ENCODE data around the gene CAPN5.

CAPN5 gene

DNA sequence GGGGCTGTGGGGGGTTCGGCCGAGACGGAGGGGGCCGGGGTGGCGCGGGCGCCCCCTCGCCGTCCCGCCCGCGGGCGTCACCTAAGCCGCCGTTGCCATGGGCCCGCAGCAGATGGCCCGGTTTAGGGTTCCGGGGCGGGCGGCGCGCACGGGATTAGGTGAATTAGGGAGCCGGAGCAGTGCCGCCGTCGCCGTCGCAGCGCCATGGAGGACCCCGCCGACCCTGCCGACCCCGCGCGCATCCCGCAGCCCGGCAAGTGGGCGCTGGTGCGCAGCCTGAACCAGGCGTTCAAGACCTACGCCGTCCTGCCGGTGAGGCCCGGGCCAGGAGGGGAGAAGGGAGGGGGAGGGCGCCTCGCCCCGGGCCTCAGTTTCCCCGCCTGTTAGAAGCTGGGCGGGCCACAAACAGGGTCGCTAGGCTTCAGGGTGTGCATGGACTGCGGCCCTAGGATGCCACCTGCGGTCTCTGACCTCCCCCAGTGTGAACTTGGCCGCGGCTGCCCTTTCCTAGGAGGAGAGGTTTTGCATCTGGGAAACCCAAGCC lies 71.4 kb downstream of the CAPN5 start:
- no peak for DNase-seq

DNA sequence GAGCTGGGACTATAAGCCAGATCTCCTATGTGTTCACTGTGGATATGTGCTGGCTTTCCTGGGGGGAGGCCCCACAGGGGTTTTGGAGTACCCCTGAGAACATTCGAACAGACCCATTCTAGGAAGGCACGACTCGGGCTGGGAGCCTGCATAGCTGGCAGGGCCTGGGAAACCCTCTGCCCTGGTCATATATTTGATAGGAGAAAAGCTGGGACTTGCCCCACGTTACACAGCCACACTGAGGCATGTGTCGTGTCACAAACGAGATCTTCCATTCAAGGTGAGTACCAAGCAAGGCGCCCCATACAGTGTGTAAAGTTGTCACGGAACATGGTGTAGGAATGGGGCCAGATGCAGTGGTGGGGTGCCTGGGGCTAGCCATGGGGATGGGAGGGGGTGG lies 72.4 kb downstream of the CAPN5 start:
- no peak for DNase-seq

DNA sequence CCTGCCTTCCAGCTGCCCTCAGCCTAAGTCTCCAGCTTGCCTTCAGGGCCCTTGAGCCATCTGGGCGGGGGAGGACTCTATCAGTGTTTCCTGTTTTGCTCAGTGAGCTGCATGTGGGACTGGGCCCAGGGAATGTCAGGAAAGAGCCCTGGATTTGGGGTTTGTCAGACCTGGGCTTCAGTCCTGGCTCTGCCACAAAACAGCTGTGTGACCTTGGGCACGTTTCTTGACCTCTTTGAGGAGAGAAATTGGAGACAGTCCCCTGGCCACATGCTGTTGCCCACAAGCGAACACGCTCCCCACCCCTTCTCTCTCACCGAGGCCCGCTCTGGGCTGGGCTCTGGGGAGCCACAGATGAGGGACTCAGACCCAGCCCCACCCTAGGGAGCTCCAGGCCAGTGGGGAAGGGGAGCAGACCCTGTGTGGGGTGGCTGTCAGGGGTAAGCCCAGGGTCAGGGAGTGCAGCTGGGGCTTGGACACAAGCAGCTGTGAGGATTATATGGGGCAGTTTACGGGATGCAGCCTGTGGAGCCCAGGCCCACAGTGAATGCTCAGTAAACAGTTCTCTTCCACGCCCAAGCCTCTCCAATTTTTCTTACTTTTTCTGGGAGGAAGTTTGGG lies 73.6 kb downstream of the CAPN5 start:
- DNase-seq, result no peak

DNA sequence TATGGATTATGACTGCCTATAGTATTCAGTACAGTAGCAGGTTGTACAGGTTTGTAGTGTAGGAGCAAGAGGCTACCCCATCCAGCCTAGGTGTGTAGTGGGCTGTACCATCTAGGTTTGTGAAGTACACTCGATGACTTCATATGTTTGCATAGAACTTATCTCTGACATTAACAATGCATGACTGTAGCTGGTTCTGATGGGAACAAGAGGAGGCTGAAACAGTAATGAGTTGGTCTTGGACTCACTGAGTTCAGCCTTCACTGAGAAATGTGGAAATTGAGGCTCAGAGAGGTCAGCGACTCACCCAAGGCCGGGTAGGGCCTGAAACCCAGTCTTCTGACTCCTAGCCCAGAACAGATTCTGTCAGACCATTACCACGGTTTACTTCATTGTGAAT lies 74.3 kb downstream of the CAPN5 start:
- DNase-seq, result no peak

DNA sequence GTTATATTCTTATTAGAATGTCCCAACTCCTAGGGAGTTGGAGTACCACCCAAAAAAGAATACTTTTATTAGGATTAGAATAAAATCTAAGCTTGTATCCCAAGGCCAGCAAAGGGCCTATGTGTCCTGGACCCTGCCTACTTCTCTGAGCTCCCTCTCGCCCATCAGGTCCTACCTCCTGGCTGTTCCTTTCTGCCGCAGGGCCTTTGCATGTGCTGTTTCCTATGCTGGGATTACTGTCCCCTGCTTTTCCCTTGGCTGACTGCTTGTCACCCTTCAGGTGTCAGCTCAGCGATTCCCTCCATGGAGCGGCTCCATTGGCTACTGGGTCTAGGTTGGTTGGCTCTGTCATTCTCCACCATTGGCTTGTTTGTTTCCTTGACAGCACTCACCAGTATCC lies 74.7 kb downstream of the CAPN5 start:
- no peak for DNase-seq

DNA sequence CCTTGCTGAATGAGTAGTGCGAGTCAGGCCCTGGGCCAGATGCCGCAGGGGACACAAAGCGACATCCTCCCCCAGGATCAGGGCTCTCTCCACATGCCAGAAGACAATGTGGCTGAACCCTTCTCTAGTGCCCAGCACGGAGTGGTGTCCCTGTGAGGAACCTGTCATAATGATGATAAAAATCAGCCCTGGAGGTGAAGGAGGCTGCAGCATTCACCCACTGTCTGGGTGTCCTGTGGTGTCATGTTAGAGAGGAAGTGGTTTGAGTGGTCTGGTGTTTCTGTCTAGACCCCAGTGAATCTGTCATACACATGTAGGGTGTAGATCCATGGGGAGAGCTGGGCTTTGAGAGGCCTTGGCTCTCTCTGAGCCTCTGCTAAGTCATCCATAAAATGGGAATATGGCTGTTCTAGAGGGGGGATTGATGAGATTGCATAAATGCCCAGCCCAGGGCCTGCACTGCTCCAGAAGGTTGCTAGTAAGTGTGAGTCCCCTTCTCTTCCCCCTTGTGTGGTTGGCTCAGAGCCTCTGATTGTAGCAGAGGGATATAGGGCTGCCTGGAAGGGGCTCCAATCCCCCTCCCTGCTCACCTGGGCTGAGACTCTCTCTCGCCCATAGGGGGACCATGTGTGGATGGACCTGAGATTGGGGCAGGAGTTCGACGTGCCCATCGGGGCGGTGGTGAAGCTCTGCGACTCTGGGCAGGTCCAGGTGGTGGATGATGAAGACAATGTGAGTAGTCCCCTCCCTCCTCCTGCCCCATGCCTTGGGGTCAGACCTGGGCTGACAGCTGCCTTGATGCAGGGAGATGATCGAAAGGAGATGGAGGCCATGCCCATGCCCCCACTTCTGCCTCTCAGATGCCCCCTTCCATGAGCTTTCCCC lies 75.6 kb downstream of the CAPN5 start:
- DNase-seq, result no peak

DNA sequence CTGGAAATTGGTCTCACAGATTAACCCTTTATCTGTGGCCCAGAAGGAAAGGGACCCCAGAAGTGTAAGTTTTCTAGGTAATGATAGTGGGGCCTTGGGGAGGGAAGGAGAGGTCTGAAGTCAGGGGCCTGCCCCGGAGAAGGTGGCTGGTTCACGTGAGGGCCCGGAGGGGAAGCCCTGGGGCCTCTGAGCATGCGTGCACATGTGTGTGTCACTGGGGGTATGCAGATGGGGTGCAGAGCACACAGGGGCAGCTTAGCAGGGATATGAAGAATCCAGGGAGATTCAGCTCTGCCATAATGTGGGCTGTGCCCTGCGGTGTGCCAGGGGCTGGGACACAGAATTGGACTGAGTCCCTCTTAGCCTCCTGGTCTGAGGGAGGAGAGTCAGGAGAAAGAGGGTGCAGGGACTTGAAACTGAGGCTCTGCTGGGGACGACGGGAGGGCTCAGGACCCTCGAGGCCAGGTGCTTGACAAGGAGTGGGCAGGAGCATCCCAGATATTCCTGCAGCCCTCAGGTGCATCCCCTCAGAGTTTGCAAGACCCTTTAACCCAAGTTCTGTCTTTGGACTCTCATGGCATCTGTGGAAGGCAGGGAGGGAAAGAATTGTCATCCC lies 76.7 kb downstream of the CAPN5 start:
- DNase-seq, result no peak

DNA sequence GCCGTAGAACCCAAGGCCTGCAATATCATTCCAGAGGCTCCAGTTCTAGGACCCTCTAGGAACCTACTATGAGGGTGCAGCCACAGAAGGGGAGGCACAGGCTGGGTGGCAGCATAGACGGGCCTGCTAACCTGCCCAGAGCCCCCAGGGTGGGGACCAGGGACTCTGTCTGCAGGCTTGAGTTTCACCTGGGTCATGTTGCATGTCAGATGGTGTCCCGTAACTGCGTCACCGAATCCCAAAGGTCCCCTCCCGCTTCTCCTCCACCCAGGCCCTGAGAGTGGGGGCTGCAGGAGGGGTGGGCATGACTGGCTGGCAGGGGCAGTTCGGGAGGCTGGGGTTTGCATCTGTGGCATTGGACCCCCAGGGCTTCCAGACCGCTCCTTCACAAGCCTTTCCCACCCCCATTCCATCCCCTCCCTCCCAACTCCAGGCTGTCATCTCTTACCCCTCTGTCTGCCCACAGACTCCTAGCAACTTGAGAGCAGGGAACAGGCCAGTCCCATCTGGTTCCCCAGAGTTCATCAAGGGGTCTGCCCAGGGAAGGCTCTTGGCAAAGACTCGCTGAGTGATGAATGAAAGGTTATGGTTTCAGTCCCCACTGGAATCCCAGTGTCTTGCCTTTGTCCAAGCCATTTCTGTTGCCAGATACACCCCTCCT lies 77.6 kb downstream of the CAPN5 start:
- DNase-seq, result no peak

DNA sequence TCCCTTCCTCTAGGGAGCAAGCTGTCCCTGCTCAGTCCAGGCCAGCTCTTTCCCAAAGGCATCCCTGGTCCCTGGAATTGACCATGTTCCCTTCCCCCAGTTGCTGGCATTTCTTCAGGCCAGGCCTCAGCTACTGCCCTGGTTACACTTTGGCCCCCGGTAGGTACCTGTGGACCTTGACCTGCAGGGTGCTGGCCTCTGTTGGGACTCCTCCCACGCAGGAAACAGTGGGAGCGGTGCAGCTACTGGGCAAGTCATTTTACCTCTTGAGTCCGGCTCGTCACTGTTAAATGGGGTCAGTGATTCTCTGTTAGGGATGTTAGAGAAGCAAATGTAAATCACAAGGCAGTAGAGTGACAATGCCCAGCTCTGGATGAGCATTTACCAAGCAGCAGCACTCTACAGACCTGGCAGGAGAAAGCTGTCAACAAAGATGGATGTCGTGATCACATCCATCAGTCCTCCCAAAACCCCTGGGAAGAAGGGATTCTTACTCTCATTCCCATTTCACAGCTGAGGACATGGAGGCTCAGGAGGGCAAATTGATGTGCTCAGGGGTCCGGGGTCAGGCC lies 78.2 kb downstream of the CAPN5 start:
- no peak for DNase-seq

DNA sequence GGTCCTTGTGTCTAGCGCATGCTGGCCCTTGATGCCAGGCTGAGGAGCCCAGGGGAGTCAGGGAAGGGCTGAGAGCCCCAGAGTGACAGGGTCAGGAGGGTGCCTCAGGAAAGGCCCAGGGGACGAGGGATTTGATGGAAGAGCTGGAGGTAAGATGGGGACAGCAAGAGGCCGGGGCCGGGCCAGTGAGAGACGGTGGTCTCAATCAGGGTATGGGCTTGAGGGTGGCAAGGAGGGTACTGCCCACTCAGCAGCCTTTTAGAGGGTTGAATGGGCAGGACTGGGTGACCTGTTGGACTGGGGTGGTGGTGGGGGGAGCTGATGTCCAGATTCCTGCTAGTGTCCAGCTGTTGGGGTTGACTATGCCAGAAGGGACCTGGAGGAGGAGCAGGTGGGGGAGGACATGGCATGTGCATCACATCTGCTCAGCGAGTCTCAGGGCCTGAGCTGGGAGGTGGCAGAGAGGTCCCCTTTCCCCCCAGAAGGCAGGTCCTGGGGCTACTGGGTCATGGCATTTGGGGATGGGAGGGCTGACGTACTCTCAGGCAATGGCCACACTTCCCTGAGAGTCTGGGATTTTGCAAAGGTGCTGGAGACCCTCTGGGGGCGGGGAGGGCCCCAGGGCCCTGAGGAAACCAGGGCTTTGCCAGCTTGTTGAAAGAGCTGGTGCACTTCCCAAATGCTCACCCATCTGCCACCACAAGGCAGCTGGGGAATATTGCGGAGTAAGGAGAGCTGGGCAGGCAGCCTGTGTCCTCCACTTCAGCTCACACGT lies 79.7 kb downstream of the CAPN5 start:
- DNase-seq, result no peak

DNA sequence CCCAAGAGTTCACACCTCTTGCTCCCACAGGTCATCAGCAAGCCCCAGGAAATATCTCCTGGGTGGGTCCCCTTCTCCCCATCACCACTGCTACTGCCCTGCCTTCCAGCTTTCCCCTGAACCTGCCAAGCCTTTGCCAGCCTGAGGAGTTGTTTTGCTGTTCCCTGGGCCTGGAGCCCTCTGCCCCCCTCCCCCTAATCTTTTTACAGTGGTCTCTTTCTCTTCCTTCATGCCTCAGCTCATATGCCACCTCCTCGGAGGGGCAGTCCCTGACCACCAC lies 80.2 kb downstream of the CAPN5 start:
- DNase-seq, result no peak

DNA sequence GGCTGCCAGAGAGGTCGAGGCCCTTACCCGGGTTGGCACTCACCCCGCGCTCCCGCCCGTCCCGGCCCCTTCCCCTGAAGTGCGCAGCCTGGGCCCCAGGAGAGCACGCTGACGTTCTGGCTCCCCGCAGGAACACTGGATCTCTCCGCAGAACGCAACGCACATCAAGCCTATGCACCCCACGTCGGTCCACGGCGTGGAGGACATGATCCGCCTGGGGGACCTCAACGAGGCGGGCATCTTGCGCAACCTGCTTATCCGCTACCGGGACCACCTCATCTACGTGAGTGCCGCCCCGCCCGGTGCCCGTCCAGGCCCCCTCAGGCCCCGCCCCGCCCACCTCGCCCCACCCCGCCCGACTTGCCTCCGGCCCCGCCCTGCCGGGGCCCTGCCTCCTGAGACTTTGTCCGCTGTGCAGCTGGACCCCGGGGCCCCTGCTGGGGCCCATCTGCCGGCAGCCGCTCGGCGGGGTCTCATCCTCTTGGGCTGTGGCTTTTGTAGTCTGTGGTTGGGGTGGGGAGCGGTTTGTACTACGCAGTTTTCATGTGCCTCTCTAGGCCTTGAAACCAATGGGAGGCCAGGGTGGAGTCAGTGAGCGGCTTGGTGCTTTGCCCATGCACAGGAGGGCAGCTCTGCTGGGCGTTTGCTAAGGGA lies 81.0 kb downstream of the CAPN5 start:
- no peak for DNase-seq

DNA sequence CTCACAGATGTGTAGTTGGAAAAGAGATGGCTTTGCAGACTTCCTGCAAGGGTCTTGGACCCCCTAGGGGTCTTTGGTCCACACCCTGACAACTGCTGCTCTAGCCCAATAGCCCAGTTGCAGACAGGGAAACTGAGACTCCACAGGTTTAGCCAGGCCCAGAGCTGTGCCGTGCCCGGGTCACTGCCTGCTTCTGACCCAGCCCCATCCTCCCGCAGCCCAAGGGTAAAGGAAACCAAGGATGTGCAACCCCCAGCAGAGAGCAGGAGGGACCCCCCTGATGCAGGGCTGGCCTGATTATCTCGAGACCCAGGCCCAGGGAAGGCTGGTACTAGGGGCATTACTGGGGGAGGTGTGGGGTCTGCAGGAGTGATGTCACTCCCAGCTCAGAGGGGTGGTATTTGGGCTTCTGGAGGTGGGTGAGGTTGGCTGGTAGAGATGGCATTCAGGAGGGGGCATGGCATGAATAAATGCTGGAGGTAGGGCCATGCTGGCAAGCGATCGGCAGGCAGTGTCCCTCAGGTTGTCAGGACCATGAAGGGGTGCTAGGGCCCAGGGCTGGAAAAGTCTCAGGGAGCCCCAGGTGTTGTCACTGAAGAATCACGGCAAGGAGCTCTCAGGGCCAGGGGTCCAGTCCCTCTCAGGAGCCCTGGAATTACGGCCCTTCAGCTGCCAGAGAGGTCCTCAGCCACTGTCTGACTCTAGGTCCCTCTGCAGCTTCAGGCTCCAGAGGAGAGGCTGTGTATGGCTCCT lies 82.4 kb downstream of the CAPN5 start:
- no peak for DNase-seq

DNA sequence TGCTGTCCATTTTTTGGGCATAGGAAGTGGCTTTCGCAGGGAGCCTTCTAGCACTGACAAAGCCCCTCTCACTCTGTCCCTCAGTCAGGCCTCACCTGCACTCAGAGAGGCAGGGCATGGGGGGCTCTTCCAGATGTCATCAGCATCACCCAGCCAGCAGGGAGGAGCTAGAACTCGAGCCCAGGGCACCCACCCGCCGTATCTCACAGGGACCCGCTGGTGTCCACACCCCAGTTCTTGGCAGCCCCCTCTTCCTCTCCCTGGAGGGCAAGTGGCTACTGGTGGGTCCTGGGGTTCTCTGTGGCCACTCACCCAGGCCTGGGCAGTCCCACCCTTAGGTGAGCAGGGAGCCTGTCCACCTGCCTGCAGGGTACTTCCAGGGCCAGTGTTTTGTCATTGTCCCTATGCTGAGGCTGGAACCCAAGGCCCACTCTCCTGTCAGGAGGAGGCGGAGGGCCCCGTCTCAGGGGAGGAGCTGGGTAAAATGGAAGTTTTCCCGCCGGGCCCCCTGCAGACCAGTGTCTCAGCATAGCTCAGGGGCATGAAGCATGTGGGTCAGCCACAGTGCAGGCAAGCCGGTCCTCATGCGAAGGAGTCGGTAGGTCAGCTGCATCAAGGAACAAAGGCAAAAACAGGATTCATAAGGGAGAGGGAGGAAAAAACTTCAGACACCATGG lies 83.1 kb downstream of the CAPN5 start:
- no peak for DNase-seq

DNA sequence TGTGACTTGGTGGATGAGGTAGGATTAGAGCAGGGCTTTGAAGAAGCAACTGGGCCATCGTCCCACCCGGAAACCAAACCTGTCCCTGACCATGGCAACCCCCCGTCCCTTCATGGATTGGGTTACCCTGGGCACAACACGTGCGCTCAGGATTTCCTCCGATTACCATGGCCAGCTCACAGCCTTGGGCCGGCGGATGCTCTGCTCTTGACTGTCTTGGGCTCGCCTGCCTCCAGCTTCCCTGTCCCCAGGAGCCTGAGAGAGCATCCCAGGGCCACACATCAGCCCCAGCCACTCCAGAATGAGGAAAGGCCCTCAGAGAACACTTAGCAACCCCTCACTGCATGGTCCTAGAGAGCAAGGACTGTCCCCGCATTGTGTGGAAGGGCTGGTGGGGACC lies 84.1 kb downstream of the CAPN5 start:
- DNase-seq, result no peak

DNA sequence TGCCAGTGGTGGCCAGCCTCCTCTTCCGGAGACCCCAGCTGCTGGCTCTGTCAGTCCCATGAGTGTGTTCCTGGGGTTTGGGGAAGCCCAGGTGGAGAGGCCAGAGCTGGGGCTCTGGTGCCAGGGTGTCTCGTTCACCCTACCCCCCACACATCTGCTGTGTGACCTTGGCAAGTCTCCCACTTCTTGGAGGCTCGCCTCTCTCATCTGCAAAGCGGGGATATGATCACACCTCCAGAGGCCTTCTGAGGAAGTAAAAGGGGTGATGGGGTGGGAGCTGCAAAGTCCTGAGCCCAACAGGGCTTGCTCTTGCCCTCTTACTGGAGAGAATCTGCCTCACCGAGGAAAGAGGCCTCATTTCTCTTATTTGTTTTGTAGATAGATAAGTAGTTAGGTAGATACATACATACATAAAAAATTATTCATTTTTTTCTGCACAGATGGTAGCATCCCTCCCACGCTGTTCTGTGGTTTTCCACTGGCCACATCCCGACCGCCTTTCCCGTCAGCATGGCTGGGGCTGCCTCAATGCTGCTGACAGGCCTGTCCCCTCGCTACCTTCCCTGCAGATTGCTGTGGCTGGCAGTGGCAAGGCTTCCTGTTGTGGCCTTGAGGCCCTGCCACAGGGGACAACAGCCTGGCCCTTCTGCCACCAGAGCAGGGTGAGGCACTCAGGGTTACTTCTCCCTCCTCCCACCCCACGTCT lies 85.2 kb downstream of the CAPN5 start:
- no peak for DNase-seq

DNA sequence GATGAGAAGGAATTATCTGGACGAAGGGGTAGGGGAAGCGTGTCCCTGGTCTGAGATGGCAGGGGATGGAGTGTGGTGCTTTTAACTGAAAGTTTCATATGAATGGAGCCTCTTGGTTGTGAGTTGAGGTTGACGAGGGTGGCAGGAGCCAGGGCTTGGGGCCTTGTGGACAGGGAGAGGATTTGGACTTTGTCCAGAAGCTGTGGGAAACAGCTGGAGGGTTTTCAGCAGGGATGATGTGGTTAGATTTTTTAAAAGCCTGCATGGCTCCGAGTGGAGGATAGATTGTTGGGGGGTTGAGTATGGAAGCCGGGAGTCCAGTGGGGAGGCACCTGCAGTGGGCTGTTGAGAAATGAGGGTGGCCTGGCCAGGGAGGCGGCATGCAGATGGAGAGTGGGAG lies 86.1 kb downstream of the CAPN5 start:
- no peak for DNase-seq

DNA sequence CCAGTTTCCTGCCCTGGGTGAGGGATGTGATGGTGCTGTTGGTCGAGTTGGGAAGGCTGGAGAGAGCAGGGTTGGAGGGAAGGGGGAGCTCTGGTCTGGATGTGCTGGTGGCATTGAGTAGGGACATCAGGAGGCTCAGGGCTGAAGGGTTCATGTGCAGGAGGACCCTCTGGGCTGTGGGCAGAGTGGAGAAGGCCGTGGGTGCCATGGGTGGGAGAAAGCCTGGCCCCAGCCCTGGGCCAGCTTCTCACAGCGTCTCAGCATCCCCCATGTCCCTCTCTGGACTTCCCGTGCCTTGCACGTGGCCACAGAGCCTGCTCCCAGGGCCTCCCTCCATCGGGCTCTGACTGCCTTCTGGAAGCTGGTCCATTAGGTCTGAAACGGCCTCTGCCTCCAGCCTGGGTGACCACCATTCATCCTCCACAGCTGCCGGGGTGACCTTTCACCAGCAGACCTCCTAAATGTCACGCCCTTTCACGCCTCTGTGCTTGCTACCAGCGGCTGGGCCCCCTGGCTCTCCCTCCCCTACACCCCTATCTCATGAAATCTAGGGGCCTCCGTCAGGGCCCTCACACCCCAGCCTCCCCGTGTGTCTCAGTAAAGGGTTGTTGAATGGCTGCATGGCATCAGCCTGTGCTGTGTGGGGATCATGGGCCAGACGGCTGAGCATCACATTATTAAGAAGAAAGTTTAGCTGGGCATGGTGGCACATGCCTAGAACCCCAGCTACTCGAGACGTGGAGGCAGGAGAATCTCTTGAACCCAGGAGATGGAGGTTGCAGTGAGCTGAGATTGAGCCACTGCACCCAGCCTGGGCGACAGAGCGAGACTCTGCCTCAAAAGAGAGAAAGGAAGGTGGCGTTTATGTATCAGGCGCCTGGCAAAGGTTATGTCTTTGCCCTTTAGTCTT lies 86.8 kb downstream of the CAPN5 start:
- DNase-seq, result no peak
